ENCODE measurements around the gene ZC3HAV1L. TPM values are rescaled to one million over a fixed set of nuclear protein-coding genes. Genes with fewer than 3 reads are reported as not detected.

The ZC3HAV1L gene
- total and polyA plus RNA-seq, 2 of the 13 experiments (the other 11 are each of a cell fraction or from before 2014, with no cell fraction given): 8.4 to 11.1 TPM

DNA sequence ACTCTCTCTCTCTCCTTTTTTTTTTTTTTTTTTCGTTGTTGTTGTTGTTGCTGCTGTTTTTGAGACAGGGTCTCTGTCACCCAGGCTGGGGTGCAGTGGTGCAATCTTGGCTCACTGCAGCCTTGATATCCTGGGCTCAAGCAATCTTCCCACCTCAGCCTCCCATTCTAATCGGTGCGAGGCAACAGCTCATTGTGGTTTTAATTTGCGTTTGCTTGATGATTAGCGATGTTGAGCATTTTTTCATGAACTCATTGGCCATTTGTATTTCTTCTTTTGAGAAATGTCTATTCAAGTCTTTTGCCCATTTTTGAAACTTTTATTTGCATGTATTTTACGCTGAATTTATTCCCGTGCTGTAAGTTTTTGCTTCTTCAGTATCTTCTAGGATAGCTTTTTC lies 13.3 kb upstream of the ZC3HAV1L start:
- H2AFZ ChIP-seq (ENCODE audit: low read length): no peak overlapping the region
- no peak overlapping the region for H3K9ac ChIP-seq (ENCODE audit: insufficient read depth, low read depth, low read length)
- H3K27me3 ChIP-seq (ENCODE audit: control insufficient read depth in 1 of 2, insufficient read depth in 2 of 2, low read length in 2 of 2): no peaks in the 10 kb centered on the region
- TF ChIP-seq NFE2L1 (CRISPR knock-in tag; IDR thresholded peaks at IDR 0.05; ENCODE audit: borderline replicate concordance): no peak
- TF ChIP-seq, protein P1, sequence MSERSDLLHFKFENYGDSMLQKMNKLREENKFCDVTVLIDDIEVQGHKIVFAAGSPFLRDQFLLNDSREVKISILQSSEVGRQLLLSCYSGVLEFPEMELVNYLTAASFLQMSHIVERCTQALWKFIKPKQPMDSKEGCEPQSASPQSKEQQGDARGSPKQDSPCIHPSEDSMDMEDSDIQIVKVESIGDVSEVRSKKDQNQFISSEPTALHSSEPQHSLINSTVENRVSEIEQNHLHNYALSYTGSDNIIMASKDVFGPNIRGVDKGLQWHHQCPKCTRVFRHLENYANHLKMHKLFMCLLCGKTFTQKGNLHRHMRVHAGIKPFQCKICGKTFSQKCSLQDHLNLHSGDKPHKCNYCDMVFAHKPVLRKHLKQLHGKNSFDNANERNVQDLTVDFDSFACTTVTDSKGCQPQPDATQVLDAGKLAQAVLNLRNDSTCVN (CRISPR knock-in tag; IDR thresholded peaks at IDR 0.05; ENCODE audit: borderline replicate concordance): no peak
- peaks cover 6% of the 10 kb centered on the region; the same call in 1 of the 2 replicates for H3K4me1 ChIP-seq (ENCODE audit: insufficient read depth, low read length)
- H3K9me3 ChIP-seq (ENCODE audit: low read length): no peaks in the 10 kb centered on the region
- H3K27ac ChIP-seq (ENCODE audit: extremely low read length, insufficient read depth, low read length): no peak overlapping the region
- ChIA-PET POLR2A (no interaction called here), CTCF (ENCODE audit: low intra/inter-chr PET ratio, low total read pairs) (no interaction called here)
- no peak for DNase-seq (ENCODE audit: low spot score)
- BruUV-seq (replicated peaks): no TSS peak
- FAIRE-seq: no peak
- intact Hi-C loops (cut with micrococcal nuclease; ENCODE audit: unreplicated experiment) (no loop called here), in situ Hi-C loops (cut with HindIII; ENCODE audit: extremely low pct_ligation_motif_present, low pct_unique_long_range_greater_than_20kb) (no loop called here)
- H4K20me1 ChIP-seq (ENCODE audit: insufficient read depth, low read length): no peaks in the 10 kb centered on the region
- H3K79me2 ChIP-seq (ENCODE audit: insufficient read depth, low read length): no peaks in the 10 kb centered on the region
- H3K36me3 ChIP-seq (replicated peaks in 1 of 2; ENCODE audit: control insufficient read depth in 1 of 2, insufficient read depth in 2 of 2, low read length in 2 of 2): peaks cover 13 to 49% of the 10 kb centered on the region in 2 experiments
- ATAC-seq: no peak
- H3K4me3 ChIP-seq (replicated peaks in 1 of 3; ENCODE audit: insufficient read depth in 1 of 3, low read depth in 2 of 3, low read length in 3 of 3): no peak overlapping the region
- WGBS (ENCODE audit: low lambda C conversion rate): 84% methylated on average over 7 of the region's 7 CpGs
- no peak overlapping the region for H3K4me2 ChIP-seq (ENCODE audit: low read depth, low read length)

DNA sequence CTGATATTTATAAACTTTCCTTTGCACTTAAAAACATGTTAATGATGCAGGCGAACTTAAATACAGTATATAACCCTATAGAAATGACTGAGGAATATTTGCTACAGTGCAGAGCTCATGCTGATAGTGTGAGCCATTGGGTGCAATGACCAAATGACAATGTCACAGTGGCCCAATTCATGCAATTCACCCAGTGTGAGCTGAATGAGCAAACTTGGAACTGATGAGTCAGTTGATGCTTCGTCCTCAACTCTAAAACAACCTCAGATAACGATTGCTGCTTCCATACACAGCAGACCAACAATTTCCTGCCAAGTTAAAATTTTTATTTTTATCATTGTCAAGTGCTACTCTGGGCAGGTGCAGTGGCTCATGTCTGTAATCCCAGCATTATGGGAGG lies 12.1 kb upstream of the ZC3HAV1L start:
- TF ChIP-seq ZNF616 (CRISPR knock-in tag; IDR thresholded peaks at IDR 0.05; ENCODE audit: low read depth) (no peak), PHF5A (CRISPR knock-in tag; IDR thresholded peaks at IDR 0.05; ENCODE audit: low read depth, unreplicated experiment) (no peak), ZMYM4 (CRISPR knock-in tag; IDR thresholded peaks at IDR 0.05) (no peak), ZSCAN30 (CRISPR knock-in tag; IDR thresholded peaks at IDR 0.05) (no peak), ZNF549 (CRISPR knock-in tag; IDR thresholded peaks at IDR 0.05) (no peak), REXO4 (CRISPR knock-in tag; IDR thresholded peaks at IDR 0.05; ENCODE audit: borderline replicate concordance) (no peak)
- BruUV-seq (replicated peaks): no TSS peak
- CTCF ChIA-PET (ENCODE audit: low intra/inter-chr PET ratio, low total read pairs): no interaction called here

More for the DNA sequence above, 12.1 kb upstream of the ZC3HAV1L start:
- Histone ChIP-seq H3K36me3 (replicated peaks in 1 of 2; ENCODE audit: control insufficient read depth in 1 of 2, insufficient read depth in 2 of 2, low read length in 2 of 2) (peaks cover 9 to 38% of the 10 kb centered on the region in 2 experiments), H3K27ac (ENCODE audit: extremely low read length, insufficient read depth, low read length) (no peak overlapping the region), H3K9me3 (ENCODE audit: low read length) (no peaks in the 10 kb centered on the region), H3K4me3 (replicated peaks in 1 of 3; ENCODE audit: insufficient read depth in 1 of 3, low read depth in 2 of 3, low read length in 3 of 3) (no peak overlapping the region), H3K79me2 (ENCODE audit: insufficient read depth, low read length) (no peaks in the 10 kb centered on the region), H3K9ac (ENCODE audit: insufficient read depth, low read depth, low read length) (no peak overlapping the region), H3K27me3 (ENCODE audit: control insufficient read depth in 1 of 2, insufficient read depth in 2 of 2, low read length in 2 of 2) (no peaks in the 10 kb centered on the region), H2AFZ (ENCODE audit: low read length) (no peak overlapping the region), H4K20me1 (ENCODE audit: insufficient read depth, low read length) (no peaks in the 10 kb centered on the region), H3K4me1 (ENCODE audit: insufficient read depth, low read length) (peaks cover 11% of the 10 kb centered on the region; the same call in 1 of the 2 replicates), H3K4me2 (ENCODE audit: low read depth, low read length) (no peak overlapping the region)
- WGBS (ENCODE audit: low lambda C conversion rate): 92% methylated on average over 3 of the region's 3 CpGs
- DNase-seq (ENCODE audit: low spot score): no peak
- in situ Hi-C loops (cut with HindIII; ENCODE audit: extremely low pct_ligation_motif_present, low pct_unique_long_range_greater_than_20kb) (no loop called here), intact Hi-C loops (cut with micrococcal nuclease; ENCODE audit: unreplicated experiment) (no loop called here)
- ATAC-seq: no peak
- POLR2A ChIA-PET: no interaction called here
- FAIRE-seq: no peak

Measured in HepG2 (cell line).